MM.1S (cell line): ENCODE results near the gene AMOTL2.

Experiments
- DNase-seq: peaks from one replicate; pipeline ENCODE4 v3.0.0-alpha.2; 2015
- H2AFZ ChIP-seq: fragments of 300-600 bp; sonication (generic); 2 replicates; pipeline ENCODE4 v1.6.0; 2016; ENCODE audit warnings: antibody characterized with exemption, low read length
- H3F3A ChIP-seq: fragments of 300-600 bp; sonication (generic); 2 replicates; pipeline ENCODE4 v1.6.1; 2016; ENCODE audit warnings: mild to moderate bottlenecking, antibody characterized with exemption, low read length, moderate library complexity, mixed read lengths; ENCODE audit not compliant: insufficient read depth
- H3K27ac ChIP-seq: fragments of 300-600 bp; sonication (generic); 2 replicates; pipeline ENCODE4 v1.5.1; 2016; ENCODE audit warnings: mild to moderate bottlenecking, low read length
- H3K27me3 ChIP-seq: fragments of 300-600 bp; sonication (generic); replicated peaks from 2 replicates; pipeline ENCODE4 v1.6.0; 2016; ENCODE audit warnings: low read length; ENCODE audit not compliant: insufficient read depth
- H3K36me3 ChIP-seq: fragments of 300-600 bp; sonication (generic); replicated peaks from 2 replicates; pipeline ENCODE4 v1.6.1; 2016; ENCODE audit warnings: mild to moderate bottlenecking, low read length, mixed read lengths; ENCODE audit not compliant: insufficient read depth
- H3K4me1 ChIP-seq: fragments of 300-600 bp; sonication (generic); 2 replicates; pipeline ENCODE4 v1.6.1; 2016; ENCODE audit warnings: low read length, mixed read lengths
- H3K4me2 ChIP-seq: fragments of 300-600 bp; sonication (generic); 2 replicates; pipeline ENCODE4 v1.6.0; 2016; ENCODE audit warnings: low read depth, low read length
- H3K4me3 ChIP-seq: fragments of 300-600 bp; sonication (generic); 2 replicates; pipeline ENCODE4 v1.5.1; 2016; ENCODE audit warnings: low read length, mixed read lengths
- H3K79me2 ChIP-seq: fragments of 300-600 bp; sonication (generic); 2 replicates; pipeline ENCODE4 v1.6.1; 2016; ENCODE audit warnings: mixed run types, low read length, mixed read lengths
- H3K9ac ChIP-seq: fragments of 300-600 bp; sonication (generic); 2 replicates; pipeline ENCODE4 v1.6.1; 2016; ENCODE audit warnings: low read length, mixed read lengths
- H3K9me2 ChIP-seq: fragments of 300-600 bp; sonication (generic); replicated peaks from 2 replicates; pipeline ENCODE4 v1.6.1; 2016; ENCODE audit warnings: mild to moderate bottlenecking, low read length, mixed read lengths; ENCODE audit not compliant: insufficient read depth
- H3K9me3 ChIP-seq: fragments of 300-600 bp; sonication (generic); replicated peaks from 2 replicates; pipeline ENCODE4 v1.6.1; 2016; ENCODE audit warnings: mild to moderate bottlenecking, low read length, mixed read lengths; ENCODE audit not compliant: insufficient read depth
- H4K20me1 ChIP-seq: fragments of 300-600 bp; sonication (generic); 2 replicates; pipeline ENCODE4 v1.6.1; 2016; ENCODE audit warnings: mild to moderate bottlenecking, low read length, moderate library complexity, mixed read lengths; ENCODE audit not compliant: insufficient read depth
- EZH2 ChIP-seq: fragments of 300-600 bp; sonication (generic); optimal IDR thresholded peaks from 2 replicates; pipeline ENCODE3; 2017; ENCODE audit warnings: low read depth, mild to moderate bottlenecking, antibody characterized with exemption, low read length, mixed read lengths
- EZH2phosphoT487 ChIP-seq: fragments of 300-600 bp; sonication (generic); IDR thresholded peaks from 2 replicates; pipeline ENCODE4 v1.6.1; 2018; ENCODE audit warnings: antibody characterized with exemption, low read length
- TF ChIP-seq, protein P1 (sequence below): fragments of 300-600 bp; sonication (generic); IDR thresholded peaks from 2 replicates; pipeline ENCODE4 v1.5.1; 2016; ENCODE audit warnings: antibody characterized with exemption, low read length, mixed read lengths

Gene AMOTL2

GRCh38 chr3:134395103-134395502 is 20.9 kb upstream of the AMOTL2 start:
- H3K79me2 ChIP-seq = no peaks in the 10 kb centered on the region
- no peak overlapping the region for H2AFZ ChIP-seq
- H3K9ac ChIP-seq = no peak overlapping the region
- H3F3A ChIP-seq = no peaks in the 10 kb centered on the region
- no peak overlapping the region for H3K4me2 ChIP-seq
- H3K36me3 ChIP-seq = no peaks in the 10 kb centered on the region
- H3K27ac ChIP-seq = no peak overlapping the region
- no peak overlapping the region for H3K4me3 ChIP-seq
- H3K9me2 ChIP-seq = no peaks in the 10 kb centered on the region
- TF ChIP-seq EZH2 = no peak
- no peak for TF ChIP-seq EZH2phosphoT487
- TF ChIP-seq, protein P1, sequence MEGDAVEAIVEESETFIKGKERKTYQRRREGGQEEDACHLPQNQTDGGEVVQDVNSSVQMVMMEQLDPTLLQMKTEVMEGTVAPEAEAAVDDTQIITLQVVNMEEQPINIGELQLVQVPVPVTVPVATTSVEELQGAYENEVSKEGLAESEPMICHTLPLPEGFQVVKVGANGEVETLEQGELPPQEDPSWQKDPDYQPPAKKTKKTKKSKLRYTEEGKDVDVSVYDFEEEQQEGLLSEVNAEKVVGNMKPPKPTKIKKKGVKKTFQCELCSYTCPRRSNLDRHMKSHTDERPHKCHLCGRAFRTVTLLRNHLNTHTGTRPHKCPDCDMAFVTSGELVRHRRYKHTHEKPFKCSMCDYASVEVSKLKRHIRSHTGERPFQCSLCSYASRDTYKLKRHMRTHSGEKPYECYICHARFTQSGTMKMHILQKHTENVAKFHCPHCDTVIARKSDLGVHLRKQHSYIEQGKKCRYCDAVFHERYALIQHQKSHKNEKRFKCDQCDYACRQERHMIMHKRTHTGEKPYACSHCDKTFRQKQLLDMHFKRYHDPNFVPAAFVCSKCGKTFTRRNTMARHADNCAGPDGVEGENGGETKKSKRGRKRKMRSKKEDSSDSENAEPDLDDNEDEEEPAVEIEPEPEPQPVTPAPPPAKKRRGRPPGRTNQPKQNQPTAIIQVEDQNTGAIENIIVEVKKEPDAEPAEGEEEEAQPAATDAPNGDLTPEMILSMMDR = no peak
- H3K27me3 ChIP-seq = no peaks in the 10 kb centered on the region
- no peaks in the 10 kb centered on the region for H3K9me3 ChIP-seq
- H3K4me1 ChIP-seq = no peaks in the 10 kb centered on the region
- DNase-seq = no peak
- H4K20me1 ChIP-seq = no peaks in the 10 kb centered on the region

GRCh38 chr3:134394380-134394779 is 20.1 kb upstream of the AMOTL2 start:
- no peaks in the 10 kb centered on the region for H4K20me1 ChIP-seq
- H3K4me1 ChIP-seq = no peaks in the 10 kb centered on the region
- H3K79me2 ChIP-seq = no peaks in the 10 kb centered on the region
- no peaks in the 10 kb centered on the region for H3K27me3 ChIP-seq
- no peak overlapping the region for H2AFZ ChIP-seq
- no peak for TF ChIP-seq EZH2phosphoT487
- TF ChIP-seq EZH2 = no peak
- TF ChIP-seq, protein P1 = no peak
- H3K4me3 ChIP-seq = no peak overlapping the region
- no peaks in the 10 kb centered on the region for H3K9me2 ChIP-seq
- DNase-seq = no peak
- H3K27ac ChIP-seq = no peak overlapping the region
- H3K36me3 ChIP-seq = no peaks in the 10 kb centered on the region
- H3K4me2 ChIP-seq = no peak overlapping the region
- no peaks in the 10 kb centered on the region for H3F3A ChIP-seq
- no peaks in the 10 kb centered on the region for H3K9me3 ChIP-seq
- no peak overlapping the region for H3K9ac ChIP-seq

- Histone ChIP-seq H3K27ac (no peak overlapping the region), H3F3A (no peaks in the 10 kb centered on the region), H3K36me3 (no peaks in the 10 kb centered on the region), H3K9me3 (no peaks in the 10 kb centered on the region), H2AFZ (no peak overlapping the region), H3K4me3 (no peak overlapping the region), H3K4me1 (no peaks in the 10 kb centered on the region), H4K20me1 (no peaks in the 10 kb centered on the region), H3K79me2 (no peaks in the 10 kb centered on the region), H3K9ac (no peak overlapping the region), H3K4me2 (no peak overlapping the region), H3K9me2 (no peaks in the 10 kb centered on the region), H3K27me3 (no peaks in the 10 kb centered on the region)
- no peak for TF ChIP-seq EZH2
- no peak for TF ChIP-seq EZH2phosphoT487
- TF ChIP-seq, protein P1 = no peak
- DNase-seq = peak; percentile 17
These were observed 18.8 kb upstream of the AMOTL2 start for GRCh38 chr3:134393074-134393473.
